GM12801 (cell line): ENCODE measurements around the gene SNX3.

Experiments
- CTCF ChIP-seq: IDR thresholded peaks from one replicate; pipeline ENCODE4 v1.5.1; 2011; ENCODE audit warnings: control low read depth; ENCODE audit not compliant: insufficient read length; ENCODE audit errors: extremely low read depth

The SNX3 gene

DNA sequence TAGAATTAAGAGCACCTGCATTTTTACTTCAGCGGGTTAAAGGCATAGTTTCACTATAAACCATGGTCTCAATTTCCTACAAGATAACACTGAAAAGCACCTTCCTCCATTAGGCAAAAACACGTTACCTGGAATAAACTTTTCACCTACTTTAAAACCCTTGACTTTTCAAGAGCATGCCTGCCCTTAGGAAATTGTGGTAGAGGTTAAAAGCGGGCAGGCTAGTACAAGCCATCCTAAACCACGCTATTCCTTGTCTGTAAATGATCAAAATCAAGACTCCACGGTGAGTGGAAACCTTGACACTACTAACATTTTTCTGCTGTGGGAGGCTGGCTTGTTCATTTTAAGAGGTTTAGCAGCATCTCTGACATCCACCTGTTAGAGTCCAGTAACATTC is 51.1 kb downstream of the SNX3 start:
- no peak for TF ChIP-seq CTCF

- TF ChIP-seq CTCF = no peak
These were observed 53.8 kb downstream of the SNX3 start for GRCh38 chr6:108207013-108207412.

GRCh38 chr6:108203189-108204112 is 57.4 kb downstream of the SNX3 start:
- TF ChIP-seq CTCF = no peak

GRCh38 chr6:108200631-108201030 is 60.2 kb downstream of the SNX3 start:
- TF ChIP-seq CTCF = no peak

DNA sequence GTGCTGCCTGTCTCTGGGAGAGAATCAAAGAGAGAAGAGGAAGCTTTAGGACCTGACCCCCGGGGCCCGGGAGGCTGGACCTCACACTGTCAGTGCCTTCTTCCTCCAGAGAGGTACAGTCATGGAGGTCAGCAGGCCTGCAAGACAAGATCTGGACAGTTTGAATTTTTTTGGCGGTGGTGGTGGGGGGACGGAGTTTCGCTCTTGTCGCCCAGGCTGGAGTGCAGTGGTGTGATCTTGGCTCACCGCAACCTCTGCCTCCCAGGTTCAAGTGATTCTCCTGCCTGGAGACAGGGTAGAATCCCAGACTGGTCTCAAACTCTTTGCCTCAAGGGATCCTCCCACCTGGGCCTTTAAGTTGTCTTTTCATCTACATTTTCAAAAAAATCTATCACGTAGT is 60.7 kb downstream of the SNX3 start:
- no peak for TF ChIP-seq CTCF

- TF ChIP-seq CTCF = no peak
These were observed 61.9 kb downstream of the SNX3 start for GRCh38 chr6:108198761-108199498.

DNA sequence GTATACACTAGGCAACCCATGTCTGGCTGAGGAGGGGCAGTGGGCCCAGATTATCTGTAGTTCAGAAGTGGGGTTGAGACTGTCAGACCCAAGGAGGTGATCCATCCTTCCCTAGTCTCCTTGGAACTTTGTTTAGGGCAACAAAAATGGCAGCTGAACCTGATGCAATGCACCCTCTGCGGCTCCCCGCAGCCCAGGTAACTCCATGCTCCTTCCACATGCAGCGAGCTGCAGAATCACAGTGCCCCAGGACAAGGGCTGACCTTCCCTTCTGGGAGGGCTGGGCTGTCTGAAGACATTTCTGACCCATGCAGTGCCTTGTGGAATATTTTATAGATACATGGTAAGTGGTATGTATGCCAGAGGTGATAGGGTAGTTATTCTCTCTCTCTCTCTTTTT is 65.6 kb downstream of the SNX3 start:
- no peak for TF ChIP-seq CTCF
